Body of pancreas (tissue), 4 donors: ENCODE data around the gene PITPNC1.

ENCODE experiments used
- POLR2A ChIP-seq, 3 donors: fragments of 450-650 bp; IDR thresholded peaks; one replicate each; pipeline ENCODE4 v1.6.1; 2016; ENCODE audit warnings: antibody characterized with exemption in 3 of 3, mild to moderate bottlenecking in 2 of 3
- TF ChIP-seq, protein P1 (sequence below), 7 experiments: fragments of 450-650 bp in 4 of 7; fragments of 200-600 bp in 3 of 7; sonication (generic) in 3 of 7; IDR thresholded peaks; one replicate each; pipeline ENCODE4 v1.5.1; 2016 to 2019; ENCODE audit warnings: antibody characterized with exemption in 7 of 7

DNA sequence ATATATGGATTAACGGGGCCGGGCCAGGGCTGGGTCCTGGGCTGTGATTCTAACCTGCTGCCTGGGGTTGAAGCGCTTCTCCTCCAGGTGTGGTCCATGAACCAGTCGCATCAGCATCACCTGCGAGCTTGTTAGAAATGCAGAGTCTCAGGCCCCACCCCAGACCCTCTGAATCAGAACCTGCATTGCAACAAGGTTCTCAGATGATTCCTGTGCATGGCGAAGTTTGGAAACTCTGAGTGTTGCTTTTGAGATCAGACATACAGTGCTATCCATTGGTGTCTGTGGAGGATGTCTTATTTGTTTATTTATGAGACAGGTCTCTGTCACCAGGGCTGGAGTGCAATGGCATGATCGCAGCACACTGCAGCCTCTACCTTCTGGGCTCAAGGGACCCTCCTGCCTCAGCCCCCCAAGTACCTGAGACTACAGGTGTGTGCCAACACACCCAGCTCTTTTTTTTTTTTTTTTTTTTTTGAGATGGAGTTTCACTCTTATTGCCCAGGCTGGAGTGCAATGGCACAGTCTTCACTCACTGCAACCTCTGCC is 99.8 kb downstream of the PITPNC1 start:
- TF ChIP-seq, protein P1, sequence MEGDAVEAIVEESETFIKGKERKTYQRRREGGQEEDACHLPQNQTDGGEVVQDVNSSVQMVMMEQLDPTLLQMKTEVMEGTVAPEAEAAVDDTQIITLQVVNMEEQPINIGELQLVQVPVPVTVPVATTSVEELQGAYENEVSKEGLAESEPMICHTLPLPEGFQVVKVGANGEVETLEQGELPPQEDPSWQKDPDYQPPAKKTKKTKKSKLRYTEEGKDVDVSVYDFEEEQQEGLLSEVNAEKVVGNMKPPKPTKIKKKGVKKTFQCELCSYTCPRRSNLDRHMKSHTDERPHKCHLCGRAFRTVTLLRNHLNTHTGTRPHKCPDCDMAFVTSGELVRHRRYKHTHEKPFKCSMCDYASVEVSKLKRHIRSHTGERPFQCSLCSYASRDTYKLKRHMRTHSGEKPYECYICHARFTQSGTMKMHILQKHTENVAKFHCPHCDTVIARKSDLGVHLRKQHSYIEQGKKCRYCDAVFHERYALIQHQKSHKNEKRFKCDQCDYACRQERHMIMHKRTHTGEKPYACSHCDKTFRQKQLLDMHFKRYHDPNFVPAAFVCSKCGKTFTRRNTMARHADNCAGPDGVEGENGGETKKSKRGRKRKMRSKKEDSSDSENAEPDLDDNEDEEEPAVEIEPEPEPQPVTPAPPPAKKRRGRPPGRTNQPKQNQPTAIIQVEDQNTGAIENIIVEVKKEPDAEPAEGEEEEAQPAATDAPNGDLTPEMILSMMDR (IDR thresholded peaks at IDR 0.05) = no peak
- no peak for TF ChIP-seq POLR2A (IDR thresholded peaks at IDR 0.05)
